Left lung (tissue), 10 donors: Measurements from ENCODE around the gene NQO2. TPM values are rescaled to one million over a fixed set of nuclear protein-coding genes. Genes with fewer than 3 reads are reported as not detected.
A peak's percentile ranks its signal among the peaks of the same experiment; 100 is the strongest.

Experiments
- ATAC-seq: fragments of 200-7000 bp; cut with Tn5 transposase; one replicate; pipeline ENCODE4 v1.9.1; 2020; ENCODE audit warnings: moderate library complexity
- DNase-seq, 4 donors: peaks; one replicate each; pipeline ENCODE4 v3.0.0-alpha.2; 2013 to 2020
- H3K27ac ChIP-seq, 2 donors: fragments of 200-600 bp; sonication (generic) in 1 of 2; one replicate each; pipeline versions ENCODE4 v1.5.0 to v1.8.0; 2020 to 2021
- H3K27me3 ChIP-seq, 2 donors: fragments of 200-600 bp; sonication (generic) in 1 of 2; one replicate each; pipeline versions ENCODE4 v1.5.0 to v1.8.0; 2020 to 2021
- H3K36me3 ChIP-seq, 2 donors: fragments of 200-600 bp; sonication (generic) in 1 of 2; one replicate each; pipeline versions ENCODE4 v1.5.0 to v1.8.0; 2020 to 2021
- H3K4me1 ChIP-seq, 2 donors: fragments of 200-600 bp; one replicate each; pipeline ENCODE4 v1.8.0; 2021
- H3K4me3 ChIP-seq, 2 donors: fragments of 200-600 bp; sonication (generic) in 1 of 2; one replicate each; pipeline versions ENCODE4 v1.5.0 to v1.8.0; 2020 to 2021; ENCODE audit warnings: mild to moderate bottlenecking in 1 of 2
- H3K9me3 ChIP-seq, 2 donors: fragments of 200-600 bp; sonication (generic) in 1 of 2; one replicate each; pipeline versions ENCODE4 v1.5.0 to v1.8.0; 2020 to 2021
- intact Hi-C, 2 donors: fragments of 100-400 bp; cut with DNase I; formaldehyde crosslinking; loops; one replicate each; pipeline versions ENCODE4 v1.11.2 to v1.14.2; 2022
- polyA plus RNA-seq, 6 donors: library from polyadenylated mRNA; unstranded; fragments of 120-200 nt; gene quantifications; one replicate each; pipeline ENCODE4 v1.2.1, GENCODE V29; 2013; ENCODE audit not compliant: insufficient read length in 6 of 6
- total RNA-seq, 2 donors: library from RNA; stranded (reverse); fragmentation: NEBNext Ultra II Directional; extraction: Animal tissue kit (Norgen Biotek cat#: 25700); gene quantifications; one replicate each; pipeline ENCODE4 v1.2.1, GENCODE V29; 2021
- TF ChIP-seq, protein P1 (sequence below), 2 donors: fragments of 200-600 bp; sonication (generic) in 1 of 2; IDR thresholded peaks; one replicate each; pipeline versions ENCODE4 v1.5.0 to v1.8.0; 2021; ENCODE audit warnings: antibody characterized with exemption in 2 of 2
- donor health status: DM: no; HTN: yes; CAD: no.
- donor health status: DM: no; HTN: no; CAD: no.

Gene NQO2
- total and polyA plus RNA-seq, 8 donors: 22.0 to 55.8 (median 31.7) TPM

- DNase-seq: no peak
- TF ChIP-seq, protein P1, sequence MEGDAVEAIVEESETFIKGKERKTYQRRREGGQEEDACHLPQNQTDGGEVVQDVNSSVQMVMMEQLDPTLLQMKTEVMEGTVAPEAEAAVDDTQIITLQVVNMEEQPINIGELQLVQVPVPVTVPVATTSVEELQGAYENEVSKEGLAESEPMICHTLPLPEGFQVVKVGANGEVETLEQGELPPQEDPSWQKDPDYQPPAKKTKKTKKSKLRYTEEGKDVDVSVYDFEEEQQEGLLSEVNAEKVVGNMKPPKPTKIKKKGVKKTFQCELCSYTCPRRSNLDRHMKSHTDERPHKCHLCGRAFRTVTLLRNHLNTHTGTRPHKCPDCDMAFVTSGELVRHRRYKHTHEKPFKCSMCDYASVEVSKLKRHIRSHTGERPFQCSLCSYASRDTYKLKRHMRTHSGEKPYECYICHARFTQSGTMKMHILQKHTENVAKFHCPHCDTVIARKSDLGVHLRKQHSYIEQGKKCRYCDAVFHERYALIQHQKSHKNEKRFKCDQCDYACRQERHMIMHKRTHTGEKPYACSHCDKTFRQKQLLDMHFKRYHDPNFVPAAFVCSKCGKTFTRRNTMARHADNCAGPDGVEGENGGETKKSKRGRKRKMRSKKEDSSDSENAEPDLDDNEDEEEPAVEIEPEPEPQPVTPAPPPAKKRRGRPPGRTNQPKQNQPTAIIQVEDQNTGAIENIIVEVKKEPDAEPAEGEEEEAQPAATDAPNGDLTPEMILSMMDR (IDR thresholded peaks at IDR 0.05): no peak
- no peak for ATAC-seq
- Histone ChIP-seq H3K27ac (no peak overlapping the region), H3K36me3 (no peaks in the 10 kb centered on the region), H3K9me3 (no peaks in the 10 kb centered on the region), H3K27me3 (no peaks in the 10 kb centered on the region), H3K4me3 (no peak overlapping the region), H3K4me1 (peaks cover 10 to 42% of the 10 kb centered on the region in 2 donors)
- intact Hi-C loops: no loop called here
Observed at GRCh38 chr6:2978923-2979322, 20.8 kb upstream of the NQO2 start.

DNA sequence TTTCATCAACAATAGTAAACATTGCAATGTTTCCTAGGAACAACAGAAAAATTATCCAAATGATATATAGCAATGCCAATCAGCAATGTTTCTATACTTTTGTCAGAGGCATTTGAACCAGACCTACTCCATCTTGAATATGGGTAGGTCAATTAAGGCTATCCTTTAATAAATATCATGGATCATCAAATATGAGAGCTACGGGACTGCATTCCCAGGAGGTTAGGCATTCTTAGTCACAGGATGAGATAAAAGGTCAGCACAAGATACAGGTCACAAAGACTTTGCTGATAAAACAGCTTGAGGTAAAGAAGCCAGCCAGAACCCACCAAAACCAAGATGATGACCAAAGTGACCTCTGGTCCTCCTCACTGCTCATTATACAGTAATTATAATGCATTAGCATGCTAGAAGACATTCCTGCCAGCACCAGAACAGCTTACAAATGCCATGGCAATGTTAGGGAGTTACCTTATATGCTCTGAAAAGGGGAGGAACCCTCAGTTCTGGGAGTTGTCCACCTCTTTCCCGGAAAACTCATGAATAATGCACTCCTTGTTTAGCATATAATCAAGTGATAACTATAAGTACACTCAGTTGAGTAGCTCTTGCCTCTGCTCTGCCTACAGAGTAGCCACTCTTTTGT is 19.8 kb upstream of the NQO2 start:
- no peaks in the 10 kb centered on the region for H3K36me3 ChIP-seq
- intact Hi-C loops: no loop called here
- peak; percentile 65 for ATAC-seq
- peaks cover 10 to 41% of the 10 kb centered on the region in 2 donors for H3K4me1 ChIP-seq
- H3K27me3 ChIP-seq: no peaks in the 10 kb centered on the region
- no peak overlapping the region for H3K4me3 ChIP-seq
- no peaks in the 10 kb centered on the region for H3K9me3 ChIP-seq
- H3K27ac ChIP-seq: peak overlapping the region in 1 of 2 donors; percentile 84
- TF ChIP-seq, protein P1 (IDR thresholded peaks at IDR 0.05): no peak
- no peak for DNase-seq

DNA sequence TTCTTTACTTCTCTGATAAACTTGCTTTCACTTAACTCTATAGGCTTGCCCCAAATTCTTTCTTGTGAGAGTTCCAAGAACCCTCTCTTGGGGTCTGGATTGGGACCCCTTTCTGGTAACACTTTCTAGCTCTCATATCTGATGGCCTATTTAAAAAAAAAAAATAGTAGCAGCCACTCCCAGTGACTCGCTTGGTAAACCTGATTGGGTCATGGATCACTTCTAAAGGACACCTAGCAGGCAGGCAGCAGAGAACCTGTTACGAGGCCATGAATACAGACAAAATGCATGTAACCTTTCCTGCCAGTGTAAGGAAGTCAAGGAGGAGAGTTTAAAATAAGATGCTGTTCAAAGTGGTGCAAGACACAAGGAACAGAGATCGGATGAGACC is 19.2 kb upstream of the NQO2 start:
- peak overlapping the region in 1 of 2 donors; percentile 84 for H3K27ac ChIP-seq
- no peak for DNase-seq
- no peak overlapping the region for H3K4me3 ChIP-seq
- no peaks in the 10 kb centered on the region for H3K36me3 ChIP-seq
- H3K4me1 ChIP-seq: peaks cover 10 to 41% of the 10 kb centered on the region in 2 donors
- ATAC-seq: peak; percentile 39
- TF ChIP-seq, protein P1 (IDR thresholded peaks at IDR 0.05): no peak
- H3K9me3 ChIP-seq: no peaks in the 10 kb centered on the region
- intact Hi-C loops: no loop called here
- H3K27me3 ChIP-seq: no peaks in the 10 kb centered on the region

- intact Hi-C loops: no loop called here
- ATAC-seq: no peak
- TF ChIP-seq, protein P1 (IDR thresholded peaks at IDR 0.05): no peak
- Histone ChIP-seq H3K27ac (peak overlapping the region; percentile 60 to 84), H3K4me3 (no peak overlapping the region), H3K36me3 (no peaks in the 10 kb centered on the region), H3K4me1 (peaks cover 10 to 50% of the 10 kb centered on the region in 2 donors), H3K9me3 (no peaks in the 10 kb centered on the region), H3K27me3 (no peaks in the 10 kb centered on the region)
- DNase-seq: no peak
Observed at GRCh38 chr6:2982426-2983117, 17.1 kb upstream of the NQO2 start.

DNA sequence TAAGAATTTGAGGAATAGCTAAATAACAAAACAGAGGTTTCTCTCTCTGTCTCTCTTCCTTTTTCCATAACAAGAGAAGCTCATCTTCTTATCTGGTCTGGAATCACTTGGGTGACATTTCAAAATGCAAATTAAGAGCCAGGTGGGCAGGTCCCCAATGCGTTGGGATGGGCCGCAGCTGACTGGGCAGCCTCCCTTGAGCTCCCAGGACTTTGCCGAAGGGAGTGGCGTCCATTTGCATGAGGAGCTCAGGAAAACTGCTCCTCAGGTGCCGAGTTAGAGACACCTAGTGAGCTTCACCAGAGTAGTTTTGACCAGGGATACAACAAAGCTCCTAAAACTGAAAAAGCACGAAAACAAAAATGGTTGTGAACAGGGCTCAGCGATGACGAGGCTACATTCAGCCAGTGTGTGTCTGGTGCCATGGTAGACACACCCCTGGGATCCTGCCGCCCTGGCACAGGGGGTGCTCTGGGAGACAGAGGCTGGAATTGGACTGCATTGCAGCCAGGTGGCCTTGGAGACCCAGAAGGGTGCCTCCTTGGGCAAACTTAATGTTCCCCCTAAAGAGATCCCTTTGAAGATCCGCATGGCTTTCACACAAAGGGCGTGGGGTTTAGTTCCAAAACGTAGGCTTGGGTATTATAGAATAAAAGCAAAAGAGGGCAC is 14.8 kb upstream of the NQO2 start:
- intact Hi-C loops: no loop called here
- no peak for DNase-seq

More for the DNA sequence above, 14.8 kb upstream of the NQO2 start:
- no peak overlapping the region for H3K27ac ChIP-seq
- ATAC-seq: no peak
- no peak overlapping the region for H3K4me3 ChIP-seq
- H3K36me3 ChIP-seq: no peaks in the 10 kb centered on the region
- no peaks in the 10 kb centered on the region for H3K9me3 ChIP-seq
- TF ChIP-seq, protein P1 (IDR thresholded peaks at IDR 0.05): no peak
- H3K27me3 ChIP-seq: no peaks in the 10 kb centered on the region
- peaks cover 16 to 53% of the 10 kb centered on the region in 2 donors for H3K4me1 ChIP-seq
